Measurements from ENCODE around the gene GSK3A.

GSK3A gene

GRCh38 chr19:42196011-42197001 is 46.1 kb downstream of the GSK3A start:
- DNase-seq: no peak

GRCh38 chr19:42193706-42194105 is 48.7 kb downstream of the GSK3A start:
- no peak for DNase-seq

GRCh38 chr19:42193294-42193693 is 49.1 kb downstream of the GSK3A start:
- DNase-seq: no peak

GRCh38 chr19:42191855-42192254 is 50.5 kb downstream of the GSK3A start:
- peak; percentile 47 for DNase-seq

GRCh38 chr19:42191330-42191729 is 51.1 kb downstream of the GSK3A start:
- DNase-seq: no peak

GRCh38 chr19:42189133-42189532 is 53.3 kb downstream of the GSK3A start:
- no peak for DNase-seq

GRCh38 chr19:42188665-42189064 is 53.7 kb downstream of the GSK3A start:
- no peak for DNase-seq

GRCh38 chr19:42185277-42185676 is 57.1 kb downstream of the GSK3A start:
- DNase-seq: no peak

- peak; percentile 73 for DNase-seq
Measured at GRCh38 chr19:42184401-42184861, 58.0 kb downstream of the GSK3A start.
